Hematopoietic multipotent progenitor cell treated with erythropoietin and hydrocortisone succinate and interleukin-3 and kit ligand, for 15 days (in vitro differentiated cells): Measurements from ENCODE around the gene MARK4.
"Not testable (repeated sequence)": the region's sequence is repeated elsewhere in the genome, so short reads cannot be mapped to it uniquely, and the experiment has no call there.

Experiments
- DNase-seq: peaks from one replicate; pipeline ENCODE4 v3.0.0-alpha.2; 2015; ENCODE audit warnings: low spot score

Gene MARK4

GRCh38 chr19:45305421-45305820 is 54.4 kb downstream of the MARK4 start:
- no peak for DNase-seq

DNA sequence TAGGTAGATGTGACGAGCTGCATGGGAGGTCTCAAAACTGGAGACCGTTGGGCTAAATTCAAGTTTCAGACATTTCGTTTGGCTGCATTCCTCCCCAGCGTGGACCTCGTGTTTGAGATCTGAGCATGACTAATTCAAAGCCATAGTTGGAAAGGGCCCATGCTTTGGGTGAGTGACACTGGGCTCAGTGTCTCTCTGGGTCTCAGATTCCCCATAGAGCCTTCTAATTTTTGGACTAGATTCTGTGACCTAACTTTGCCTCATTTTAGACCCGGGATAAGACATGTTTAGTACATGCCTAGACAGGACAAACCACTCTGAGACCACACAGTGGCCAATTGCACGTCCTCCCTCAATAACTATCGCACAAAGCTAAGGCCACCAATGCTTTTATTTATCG is 55.0 kb downstream of the MARK4 start:
- no peak for DNase-seq

DNA sequence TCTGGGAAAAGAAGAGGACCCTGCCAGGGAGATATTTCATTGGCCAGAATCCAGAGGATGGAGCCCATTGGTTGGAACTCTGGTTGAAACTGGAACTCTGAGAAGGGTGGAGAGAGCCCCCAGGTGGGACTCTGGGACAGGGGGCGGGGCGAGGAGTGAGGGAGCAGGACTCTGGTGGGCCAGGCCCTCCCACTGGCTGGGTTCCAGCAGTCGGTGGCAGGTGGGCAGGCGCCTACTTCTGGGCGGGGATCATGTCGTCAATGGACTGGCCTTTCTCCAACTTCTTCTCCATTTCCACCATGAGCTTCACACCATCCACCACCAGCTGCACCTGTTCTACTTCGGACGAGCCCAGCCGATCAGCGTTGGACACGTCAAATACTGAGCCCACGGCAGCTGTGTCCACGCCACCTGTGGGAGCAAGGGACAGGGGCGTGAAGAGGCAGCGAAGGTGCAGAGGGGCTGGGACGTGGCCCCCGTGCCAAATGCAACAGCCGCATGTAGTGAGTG is 55.5 kb downstream of the MARK4 start:
- DNase-seq = no peak

DNA sequence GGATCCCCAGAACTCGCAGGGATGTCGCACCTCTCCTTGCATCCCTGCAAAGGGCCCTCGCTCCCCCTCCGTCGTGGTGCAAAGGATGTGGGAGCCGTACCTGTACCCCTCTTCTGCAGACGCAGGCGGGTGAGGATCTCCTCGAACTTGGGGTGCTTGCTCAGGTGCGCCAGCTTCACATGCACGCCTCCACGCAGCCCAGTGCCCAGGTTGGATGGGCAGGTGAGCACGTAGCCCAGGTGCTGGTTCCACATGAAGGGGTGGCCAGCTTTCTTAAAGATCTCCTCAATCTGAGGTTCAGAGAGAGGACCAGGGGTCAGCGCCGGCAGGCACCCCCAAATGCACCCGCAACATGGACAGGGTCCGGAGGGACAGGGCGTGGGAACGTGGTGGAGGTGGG is 56.3 kb downstream of the MARK4 start:
- no peak for DNase-seq

DNA sequence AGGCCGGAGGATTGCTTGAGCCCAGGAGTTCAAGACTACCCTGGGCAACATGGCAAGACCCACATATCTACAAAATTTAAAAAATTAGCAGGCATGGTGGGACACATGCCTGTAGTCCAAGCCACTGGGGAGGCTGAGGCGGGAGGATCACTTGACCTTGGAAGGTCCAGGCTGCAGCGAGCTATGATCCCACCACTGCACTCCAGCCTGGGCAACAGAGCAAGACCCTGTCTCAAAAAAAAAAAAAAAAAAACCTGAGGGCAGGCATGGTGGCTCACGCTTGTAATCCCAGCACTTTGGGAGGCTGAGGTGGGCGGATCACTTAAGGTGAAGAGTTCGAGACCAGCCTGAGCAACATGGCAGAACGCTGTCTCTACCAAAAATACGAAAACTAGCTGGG is 58.3 kb downstream of the MARK4 start:
- DNase-seq = not testable (repeated sequence)

- DNase-seq = no peak
Measured at GRCh38 chr19:45311621-45312020, 60.5 kb downstream of the MARK4 start.

DNA sequence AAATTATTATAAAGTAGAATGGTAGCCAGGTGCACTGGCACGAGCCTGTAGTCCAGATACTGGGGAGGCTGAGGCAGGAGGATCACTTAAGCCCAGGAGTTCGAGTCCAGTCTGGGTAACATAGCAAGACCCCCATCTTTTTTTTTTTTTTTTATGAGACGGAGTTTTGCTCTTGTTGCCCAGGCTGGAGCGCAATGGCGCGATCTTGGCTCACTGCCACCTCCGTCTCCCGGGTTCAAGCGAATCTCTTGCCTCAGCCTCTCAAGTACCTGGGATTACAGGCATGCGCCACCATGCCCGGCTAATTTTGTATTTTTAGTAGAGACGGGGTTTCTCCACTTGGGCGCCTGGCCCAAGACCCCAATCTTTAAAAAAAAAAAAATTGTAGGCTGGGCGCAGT is 61.2 kb downstream of the MARK4 start:
- DNase-seq = not testable (repeated sequence)

DNA sequence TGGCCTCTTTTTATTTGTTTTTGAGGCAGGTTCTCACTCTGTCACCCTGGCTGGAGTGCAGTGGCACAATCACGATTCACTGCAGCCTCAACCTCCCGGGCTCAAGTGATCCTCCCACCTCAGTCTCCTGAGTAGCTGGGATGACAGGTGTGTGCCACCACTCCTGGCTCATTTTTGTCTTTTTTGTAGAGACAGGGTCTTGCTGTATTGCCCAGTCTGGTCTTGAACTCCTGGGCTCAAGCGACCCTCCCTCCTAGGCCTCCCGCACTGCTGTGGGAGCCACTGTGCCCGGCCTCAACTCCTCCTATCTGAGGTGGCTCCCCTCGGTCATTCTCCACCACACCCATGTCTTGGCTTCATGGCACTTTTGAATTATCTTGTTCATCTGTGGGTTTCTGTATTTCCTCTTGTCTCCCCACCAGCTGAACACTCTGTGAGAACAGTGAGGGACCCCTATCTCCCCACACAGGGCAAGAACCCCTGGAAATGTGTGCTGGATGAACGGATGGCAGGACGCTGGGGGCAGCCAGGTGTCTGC is 63.7 kb downstream of the MARK4 start:
- DNase-seq = no peak

DNA sequence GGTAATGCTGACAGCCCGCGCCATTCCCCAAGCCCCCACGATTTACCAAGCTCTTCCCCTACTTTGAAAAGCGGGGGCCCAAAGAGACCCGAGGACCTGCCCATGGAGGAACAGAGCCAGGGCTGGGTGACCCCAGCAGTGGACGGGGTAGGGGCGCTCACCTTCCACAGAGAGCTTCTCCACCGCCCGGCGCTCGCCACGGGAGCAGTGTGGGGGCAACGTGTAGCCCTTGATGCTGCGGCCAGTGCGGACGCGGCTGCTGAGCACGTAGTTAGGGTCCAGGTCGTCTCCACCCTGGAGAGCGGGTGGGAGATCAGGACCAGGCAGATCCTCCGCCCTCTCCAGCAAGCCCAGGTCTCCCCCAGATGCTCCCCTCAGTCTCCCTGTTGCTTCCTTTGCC is 64.2 kb downstream of the MARK4 start:
- no peak for DNase-seq

DNA sequence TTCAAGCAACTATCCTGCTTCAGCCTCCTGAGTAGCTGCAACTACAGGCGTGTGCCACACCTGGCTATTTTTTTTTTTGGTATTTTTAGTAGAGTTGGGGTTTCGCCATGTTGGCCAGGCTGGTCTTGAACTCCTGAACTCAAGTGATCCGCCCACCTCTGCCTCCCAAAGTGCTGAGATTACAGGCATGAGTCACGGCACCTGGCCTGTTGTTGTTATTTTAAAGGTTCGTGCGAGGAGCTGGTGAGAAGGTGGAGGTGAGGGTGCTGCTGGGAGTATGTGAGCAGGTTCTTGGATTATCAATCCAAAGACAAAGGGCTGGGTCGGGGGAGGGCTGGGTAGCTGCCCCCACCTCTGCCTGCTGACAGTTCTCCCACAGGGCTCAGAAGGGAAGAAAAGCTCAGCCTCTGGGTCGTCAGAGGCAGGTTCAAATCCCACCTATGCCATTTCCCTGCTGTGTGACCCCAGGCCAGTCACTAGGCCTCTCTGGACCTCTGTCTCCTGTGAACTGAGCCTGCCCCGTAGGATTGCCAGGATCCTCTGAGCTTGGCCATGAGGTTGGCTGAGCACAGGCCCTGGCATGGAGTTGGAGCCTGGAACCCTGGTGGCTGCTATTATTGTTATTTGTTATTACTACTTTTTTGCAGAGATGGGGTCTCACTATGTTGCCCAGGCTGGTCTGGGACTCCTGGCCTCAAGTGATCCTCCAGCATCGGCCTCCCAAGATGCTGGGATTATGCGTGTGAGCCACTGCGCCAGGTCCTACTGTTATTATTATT is 70.1 kb downstream of the MARK4 start:
- no peak for DNase-seq

DNA sequence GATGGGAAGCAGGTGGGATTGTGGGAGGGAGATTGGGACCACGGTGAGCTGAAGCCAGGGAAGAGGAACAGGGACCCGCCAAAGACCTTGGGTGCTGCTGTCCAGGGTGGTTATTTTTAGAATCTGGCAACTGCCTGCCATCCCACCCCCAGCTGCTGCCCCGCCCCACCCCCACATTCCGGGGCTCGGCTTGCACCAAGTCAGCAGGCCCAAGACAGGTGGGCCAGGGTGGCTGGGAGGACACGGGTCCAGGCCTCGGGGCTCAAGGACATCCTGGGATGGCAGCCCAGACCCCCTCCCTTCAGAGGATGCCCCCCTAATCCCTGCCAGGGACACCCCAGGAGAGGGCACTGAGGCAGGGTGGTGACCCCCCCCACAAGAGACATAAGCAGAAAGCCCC is 70.8 kb downstream of the MARK4 start:
- DNase-seq = no peak

- DNase-seq = no peak
Measured at GRCh38 chr19:45322311-45322710, 71.2 kb downstream of the MARK4 start.

DNA sequence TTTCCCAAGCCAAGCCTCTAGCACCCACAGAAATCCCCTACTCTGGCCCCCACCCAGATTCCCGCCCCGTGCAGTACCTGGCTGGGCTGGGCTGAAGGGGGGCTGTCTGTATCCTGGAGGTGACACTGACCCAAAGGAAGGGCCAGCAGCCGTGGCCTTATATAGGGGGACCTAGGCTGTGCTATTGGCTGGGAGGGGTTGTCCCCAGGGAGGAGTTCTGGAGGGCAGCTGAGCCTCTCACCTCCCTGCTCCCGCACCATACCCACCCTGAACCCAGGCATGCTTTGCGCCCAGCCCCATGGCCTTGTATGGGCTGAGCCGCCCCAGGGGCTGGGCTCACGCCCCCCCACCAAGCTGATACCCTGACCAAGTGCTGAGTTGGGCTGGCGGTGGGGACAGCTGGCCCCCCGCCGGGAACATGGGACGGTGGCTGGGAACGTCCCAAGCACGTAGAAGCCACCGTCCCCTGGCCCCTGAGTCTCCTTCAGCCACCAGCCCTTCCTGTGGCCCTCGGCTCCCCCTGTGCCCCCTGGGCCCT is 71.7 kb downstream of the MARK4 start, which contains the start of gene CKM:
Gene CKM, minus strand, starts transcription at position 132 of the 538 bp plus-strand sequence. CDS start 3,162 bp downstream, outside the sequence.
- no peak for DNase-seq

DNA sequence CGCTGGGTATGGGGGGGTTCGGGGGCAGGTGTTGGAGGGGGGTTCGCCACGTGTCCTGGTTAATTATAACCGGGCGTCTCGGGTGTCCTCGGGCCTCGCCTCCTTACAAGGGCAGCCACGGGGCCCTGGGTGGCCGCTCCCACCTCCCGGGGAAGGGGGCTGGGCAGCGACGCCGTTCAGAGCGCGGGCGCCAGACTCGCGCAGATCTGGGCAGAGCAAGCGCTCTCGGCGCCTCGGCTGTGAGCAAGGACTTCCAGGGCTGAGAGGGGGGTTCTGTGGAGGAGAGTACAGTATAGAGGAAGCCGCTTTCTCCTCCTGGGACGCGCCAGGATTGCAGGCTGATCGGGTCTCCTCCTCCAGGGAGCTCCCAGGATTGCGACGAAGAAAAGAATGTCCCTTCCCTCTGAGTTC is 72.6 kb downstream of the MARK4 start:
- DNase-seq = no peak

DNA sequence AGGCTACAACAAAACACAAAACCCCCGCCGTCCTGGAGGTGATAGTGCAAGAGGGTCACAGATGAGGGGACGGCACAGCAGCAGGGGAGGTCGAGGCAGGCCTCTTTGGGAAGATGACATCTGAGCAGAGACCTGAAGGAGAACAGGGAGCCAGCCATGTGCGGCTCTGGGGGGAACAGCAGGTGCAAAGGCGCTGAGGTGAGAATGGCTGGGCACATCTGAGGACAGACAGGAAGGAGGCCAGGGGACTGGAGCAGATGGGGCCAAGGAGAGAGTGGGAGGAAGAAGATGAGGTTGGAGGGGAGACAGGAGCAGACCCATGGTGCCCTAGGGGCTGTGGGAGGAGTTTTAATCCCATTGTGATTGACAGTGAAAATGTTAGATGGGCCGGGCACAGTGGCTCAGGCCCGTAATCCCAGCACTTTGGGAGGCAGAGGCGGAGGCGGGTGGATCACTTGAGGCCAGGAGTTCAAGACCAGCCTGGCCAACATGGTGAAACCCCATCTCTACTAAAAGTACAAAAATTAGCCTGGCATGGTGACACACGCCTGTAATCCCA is 73.4 kb downstream of the MARK4 start:
- DNase-seq = no peak

DNA sequence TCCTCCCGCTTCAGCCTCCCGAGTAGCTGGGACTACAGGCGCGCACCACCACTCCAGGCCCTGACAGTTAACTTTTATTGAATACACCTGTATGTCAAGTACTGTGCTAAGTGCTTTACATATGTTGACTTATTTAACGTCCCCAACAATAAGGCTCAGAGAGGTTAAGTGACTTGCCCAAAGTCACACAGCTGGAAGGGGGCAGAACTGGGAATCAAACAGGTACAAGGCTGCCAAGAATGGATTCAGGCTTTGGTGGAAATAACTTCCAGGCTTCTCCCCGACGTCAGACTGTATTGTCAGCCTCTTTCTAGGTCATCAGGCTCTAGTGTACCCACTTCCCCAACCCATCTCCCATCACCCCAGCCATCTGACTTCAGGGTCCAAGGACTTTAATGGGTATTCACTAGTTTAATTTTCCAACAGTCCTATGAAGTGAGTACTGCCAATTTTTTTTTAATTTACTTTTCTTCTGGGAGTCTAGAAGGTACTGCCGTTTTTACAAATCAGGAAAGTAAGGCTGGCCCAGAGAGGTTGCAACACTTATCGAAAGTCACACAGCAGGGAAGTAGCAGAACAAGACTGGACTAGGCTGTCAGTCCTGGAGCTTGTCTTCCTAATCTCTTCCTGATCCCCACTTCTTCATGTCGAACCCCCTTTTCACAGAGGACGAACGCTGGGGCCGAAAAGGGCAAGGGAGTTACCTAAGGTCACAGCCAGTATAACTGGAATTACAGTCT is 76.5 kb downstream of the MARK4 start:
- no peak for DNase-seq

DNA sequence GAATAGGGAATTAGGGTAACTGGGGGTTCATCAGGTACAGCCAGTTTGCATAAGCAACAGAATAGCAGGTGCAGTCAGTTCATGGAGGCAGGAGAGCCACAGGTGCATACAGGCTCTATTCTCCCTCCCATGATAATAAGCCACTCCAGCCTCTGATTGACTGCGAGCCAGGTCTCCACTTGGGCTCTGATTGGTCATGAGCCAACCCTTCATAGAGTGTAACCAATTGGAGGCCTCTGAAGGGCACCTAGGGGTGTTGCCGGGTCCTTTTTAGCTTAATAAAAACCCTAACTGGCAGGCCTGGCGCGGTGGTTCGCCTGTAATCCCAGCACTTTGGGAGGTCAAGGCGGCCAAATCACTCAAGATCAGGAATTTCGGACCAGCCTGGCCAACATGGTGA is 80.3 kb downstream of the MARK4 start:
- no peak for DNase-seq

GRCh38 chr19:45333609-45334303 is 82.7 kb downstream of the MARK4 start:
- no peak for DNase-seq

- DNase-seq = not testable (repeated sequence)
Measured at GRCh38 chr19:45334881-45335280, 83.8 kb downstream of the MARK4 start.

DNA sequence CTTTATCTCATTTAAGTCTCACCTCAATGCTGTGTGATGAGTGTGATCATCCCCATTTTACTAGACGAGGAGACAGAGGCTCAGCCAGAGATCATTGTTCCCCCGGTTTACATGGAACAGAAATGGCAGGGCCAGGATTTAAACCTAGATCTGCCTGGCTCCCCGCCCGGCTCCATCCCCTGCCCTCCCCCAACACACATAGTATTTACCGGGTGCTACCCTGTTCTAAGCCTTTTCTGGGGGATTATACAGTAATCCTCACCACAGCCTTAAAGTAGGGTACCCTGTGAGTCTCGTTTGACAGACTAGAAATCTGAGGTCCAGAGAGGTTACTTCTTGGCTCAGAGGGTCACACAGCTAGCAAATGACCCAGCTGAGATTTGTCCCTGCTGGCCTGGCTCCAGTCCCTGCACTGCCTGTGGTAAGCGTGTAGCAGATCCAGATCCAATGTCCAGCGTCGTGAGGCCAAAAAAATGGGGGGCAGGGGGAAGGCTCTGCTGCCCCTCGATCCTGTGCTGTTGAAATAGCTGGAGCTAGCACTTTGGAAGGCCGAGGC is 85.7 kb downstream of the MARK4 start:
- no peak for DNase-seq

GRCh38 chr19:45339629-45340028 is 88.6 kb downstream of the MARK4 start:
- no peak for DNase-seq
